Dermis microvascular lymphatic vessel endothelial cell (primary cell): ENCODE results near the gene PROM2. TPM values are rescaled to one million over a fixed set of nuclear protein-coding genes. Genes with fewer than 3 reads are reported as not detected.
"Not testable (repeated sequence)": the region's sequence is repeated elsewhere in the genome, so short reads cannot be mapped to it uniquely, and the experiment has no call there.

Source experiments
- DNase-seq, 2 donors: peaks; one replicate each; pipeline versions ENCODE4 v3.0.0 to v3.0.0-alpha.2; 2010; ENCODE audit warnings: low read depth in 2 of 2
- total RNA-seq: library from RNA; depleted of rRNA; stranded (reverse); fragments of >200 nt; gene quantifications from 2 replicates; pipeline ENCODE4 v1.2.1, GENCODE V29; 2014

PROM2 gene
- total RNA-seq, 1 donor from 2014 or later = under 0.01 TPM

DNA sequence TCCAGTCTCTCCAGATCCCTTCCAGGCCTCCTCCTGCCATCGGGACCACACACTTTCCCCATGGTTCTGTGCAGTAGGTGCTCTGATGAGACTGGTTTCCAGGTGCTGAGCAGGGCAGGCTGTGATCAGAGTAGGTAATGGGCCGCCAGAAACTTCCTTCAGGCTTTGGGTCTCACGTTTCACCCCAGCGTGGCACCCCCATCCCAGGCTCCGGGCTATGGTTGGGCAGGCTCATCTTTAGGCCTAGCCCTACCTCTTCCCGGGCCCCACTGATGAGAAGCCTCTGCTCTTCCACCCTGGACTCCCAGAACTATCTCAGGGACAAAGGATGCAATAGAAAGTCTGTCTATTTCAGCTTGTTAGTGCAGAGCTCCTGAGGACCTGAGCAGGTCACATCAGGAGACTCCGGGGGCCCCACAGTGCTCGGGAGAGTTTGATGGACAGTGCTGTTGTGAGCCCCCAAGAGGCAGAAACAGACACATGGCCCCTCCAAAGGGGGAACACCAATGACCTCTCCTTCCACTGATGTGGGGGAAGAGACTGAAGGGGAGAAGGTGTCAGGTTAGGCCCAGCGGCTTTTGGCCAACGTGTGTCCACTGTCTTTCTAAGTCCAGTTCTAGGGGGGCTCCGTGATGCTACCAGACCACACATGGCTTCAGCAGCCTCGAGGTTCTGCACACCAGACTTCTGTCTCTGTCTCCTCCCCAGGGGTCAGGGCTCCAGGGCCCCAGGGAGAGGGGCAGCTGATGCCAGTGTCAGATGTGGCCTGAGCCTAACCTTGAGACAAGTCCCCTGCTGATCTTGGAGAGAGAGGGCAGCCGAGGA, 5.8 kb upstream of the PROM2 start:
- DNase-seq = no peak

DNA sequence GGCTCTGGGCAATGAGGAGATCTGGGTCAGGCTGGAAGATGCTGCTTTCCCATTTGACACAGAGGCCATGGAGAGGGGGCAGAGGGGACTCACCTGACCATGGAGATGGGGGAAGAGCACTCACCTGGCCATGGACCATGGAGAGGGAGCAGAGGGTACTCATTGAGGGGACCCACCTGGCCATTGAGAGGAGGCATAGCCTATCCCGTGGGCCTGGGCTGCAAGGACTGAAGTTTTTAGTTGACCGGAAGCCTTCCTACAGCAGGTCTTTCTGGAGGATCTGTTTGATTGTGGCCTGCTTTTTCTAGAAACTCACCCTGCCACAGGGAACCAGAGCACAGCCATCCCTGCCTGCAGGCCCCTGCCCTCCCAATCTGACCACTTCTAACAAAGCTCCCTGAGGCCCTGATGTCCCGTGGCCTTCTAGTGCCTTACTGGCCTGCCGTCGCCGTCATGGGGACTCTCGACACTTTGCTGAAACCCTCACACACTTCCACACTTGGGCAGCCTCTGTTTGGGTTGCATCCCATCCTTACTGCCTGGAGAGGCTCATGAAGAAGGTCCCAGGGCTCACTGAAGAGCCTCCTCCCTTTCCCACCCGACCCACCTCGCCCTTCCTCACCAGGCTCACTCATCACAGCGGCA, 5.1 kb upstream of the PROM2 start:
- DNase-seq = no peak

DNA sequence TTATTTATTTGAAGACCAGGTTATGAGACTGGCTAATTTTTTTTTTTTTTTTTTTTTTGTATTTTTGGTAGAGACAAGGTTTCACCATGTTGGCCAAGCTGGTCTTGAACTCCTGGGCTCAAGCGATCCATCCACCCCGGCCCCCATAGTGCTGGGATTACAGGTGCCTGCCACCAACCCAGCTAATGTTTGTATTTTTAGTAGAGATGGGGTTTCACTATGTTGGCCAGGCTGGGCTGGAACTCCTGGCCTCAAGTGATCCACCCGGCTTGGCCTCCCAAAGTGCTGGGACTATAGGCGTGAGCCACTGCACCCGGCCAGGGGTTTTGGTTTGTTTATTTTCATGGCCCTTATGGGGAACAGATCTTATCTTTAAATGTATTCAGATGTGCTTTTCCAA, 4.5 kb upstream of the PROM2 start:
- DNase-seq = not testable (repeated sequence)

DNA sequence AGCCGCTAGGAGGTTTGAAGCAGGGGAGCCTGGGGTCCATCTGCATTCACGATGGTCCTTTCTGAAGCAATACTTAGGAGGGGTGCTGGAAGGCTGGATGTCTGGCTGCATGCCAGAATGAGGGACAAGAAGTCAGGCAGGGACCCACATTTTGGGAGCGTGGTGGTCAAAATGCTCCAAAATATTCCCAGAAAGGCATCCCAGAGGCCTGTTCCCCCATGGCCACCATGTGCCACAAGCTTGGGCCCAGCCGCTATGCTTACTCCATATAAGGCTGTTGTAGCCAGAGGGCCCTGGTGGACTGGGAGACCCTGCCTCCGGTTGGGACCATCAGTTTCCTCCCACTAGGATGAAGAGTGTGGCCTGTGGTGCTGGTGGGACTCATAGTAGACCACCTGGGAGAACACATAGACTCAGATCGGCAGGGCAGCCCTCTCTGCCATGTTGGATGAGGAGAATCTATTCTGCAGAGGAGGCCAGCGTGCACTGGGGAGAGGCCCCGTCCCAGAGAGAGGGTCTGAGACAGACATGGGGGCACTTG, 3.6 kb upstream of the PROM2 start:
- DNase-seq = no peak

DNA sequence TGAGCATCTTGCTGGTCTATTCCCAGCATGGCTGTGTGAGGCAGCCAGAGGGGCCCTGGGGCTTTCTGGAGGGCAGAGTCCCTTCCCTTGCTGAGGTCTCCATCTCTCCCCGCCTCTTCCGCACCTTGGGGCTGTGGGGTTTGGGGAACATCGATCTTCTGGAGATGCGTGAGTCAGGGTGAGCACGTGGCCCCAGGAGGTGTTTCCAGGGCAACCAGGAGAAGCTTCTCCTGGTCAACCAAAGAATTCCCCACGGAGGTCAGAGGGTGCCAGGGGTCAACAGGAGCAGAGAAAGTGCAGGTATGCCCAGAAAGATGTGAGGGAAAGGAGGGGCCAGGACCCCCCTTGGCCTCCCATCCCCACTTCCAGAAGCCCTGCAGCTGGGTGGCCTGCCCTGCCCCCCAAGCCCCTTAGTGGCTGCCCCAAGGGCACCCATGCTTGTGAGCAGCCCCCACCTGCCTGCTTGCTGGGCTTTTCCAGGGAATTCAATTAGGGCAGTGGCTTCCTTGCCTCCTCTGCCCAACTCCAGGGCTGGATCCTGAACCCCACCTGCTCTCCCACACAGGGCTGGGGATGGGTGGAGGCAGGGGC, 2.8 kb upstream of the PROM2 start:
- no peak for DNase-seq

DNA sequence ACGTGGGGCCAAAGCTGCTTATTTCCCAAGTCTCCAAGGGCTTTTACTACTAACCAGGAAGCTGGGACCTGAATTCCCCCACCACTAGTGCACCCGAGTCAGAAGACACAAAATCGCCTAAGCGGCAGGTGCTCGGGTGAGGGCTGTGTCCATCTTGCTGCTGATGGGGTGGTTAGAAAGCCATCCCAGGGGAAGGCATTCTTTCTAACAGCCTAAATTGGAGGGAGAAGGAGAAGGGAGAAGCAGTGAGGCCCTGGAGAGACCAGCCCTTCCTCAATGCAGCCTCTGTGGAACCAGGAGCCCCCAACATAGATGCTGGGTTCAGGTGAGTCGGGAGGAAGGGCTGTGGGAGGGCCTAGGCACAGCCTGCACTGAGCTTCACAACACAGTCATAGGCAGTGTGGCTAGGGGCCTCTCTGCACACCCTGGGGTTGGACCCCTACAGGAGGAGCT, 1.9 kb upstream of the PROM2 start:
- DNase-seq = no peak

DNA sequence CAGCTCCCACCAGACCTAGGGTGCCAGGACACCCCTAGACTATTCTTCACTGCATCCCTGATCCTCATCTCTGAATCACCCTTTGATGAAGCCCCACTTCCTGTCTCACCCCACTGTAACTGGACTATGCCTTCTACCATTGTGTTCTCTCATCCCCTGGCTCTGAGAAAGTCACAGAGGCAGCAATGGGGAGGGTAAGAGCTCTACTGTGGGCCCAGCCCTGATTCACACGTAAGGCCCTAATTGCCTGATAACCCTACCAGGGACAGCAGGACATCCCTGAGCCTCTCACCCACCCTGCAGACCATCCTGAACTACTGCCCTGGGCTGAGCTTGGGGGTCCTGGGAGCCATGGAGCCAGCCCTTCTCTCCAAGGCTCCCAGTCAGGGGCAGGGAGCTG, 1.5 kb upstream of the PROM2 start:
- no peak for DNase-seq

DNA sequence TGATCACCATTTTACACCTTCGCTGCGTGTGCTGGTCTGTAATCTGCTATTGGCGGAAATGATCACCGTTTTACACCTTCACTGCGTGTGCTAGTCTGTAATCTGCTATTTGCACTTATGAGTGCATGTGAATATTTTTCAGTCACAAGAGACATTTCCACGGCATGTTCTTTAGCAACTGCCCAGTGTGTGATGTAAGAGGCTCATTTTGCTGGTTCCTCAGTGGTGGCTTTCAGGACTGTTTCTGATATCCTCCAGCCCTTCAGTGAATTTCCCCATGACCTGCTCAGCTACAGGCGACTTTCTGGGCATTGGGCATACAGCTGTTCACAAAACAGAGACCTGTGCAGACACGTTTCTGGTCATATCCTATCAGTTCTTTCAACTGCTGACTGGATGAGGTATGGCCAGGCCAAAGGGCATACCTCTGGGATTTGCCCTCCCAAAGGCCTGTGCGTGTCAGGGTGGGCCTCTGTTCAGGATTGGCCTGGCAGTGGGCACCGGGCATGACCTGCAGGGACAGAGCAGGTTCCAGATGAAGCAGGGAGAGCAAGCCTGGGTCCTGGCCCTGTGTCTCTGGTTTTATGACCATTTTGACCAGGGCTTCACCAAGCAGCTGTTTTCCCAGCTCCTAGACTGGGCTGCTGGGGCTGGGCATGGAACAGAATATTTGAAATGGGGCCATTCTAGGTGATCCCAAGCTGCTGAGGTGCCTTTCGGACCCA, 521 bp upstream of the PROM2 start:
- no peak for DNase-seq

DNA sequence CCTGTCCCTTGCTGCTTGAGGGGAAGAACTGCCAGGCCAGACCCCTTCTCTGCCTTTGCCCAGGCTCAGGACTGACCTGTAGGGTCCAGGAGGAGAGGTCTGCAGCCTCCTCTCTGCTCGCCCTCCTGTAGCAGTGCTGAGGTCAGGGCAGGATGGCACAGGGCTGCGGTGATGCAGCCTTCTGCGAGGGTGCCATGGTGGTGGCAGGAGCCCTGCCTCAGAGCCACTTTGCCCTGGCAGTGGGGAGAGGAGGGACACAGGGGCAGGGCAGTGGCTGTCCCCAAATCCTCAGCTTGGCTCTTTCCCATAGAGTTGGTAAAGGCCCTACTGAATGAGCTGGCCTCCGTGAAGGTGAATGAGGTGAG, 884 bp downstream of the PROM2 start:
- DNase-seq = no peak

DNA sequence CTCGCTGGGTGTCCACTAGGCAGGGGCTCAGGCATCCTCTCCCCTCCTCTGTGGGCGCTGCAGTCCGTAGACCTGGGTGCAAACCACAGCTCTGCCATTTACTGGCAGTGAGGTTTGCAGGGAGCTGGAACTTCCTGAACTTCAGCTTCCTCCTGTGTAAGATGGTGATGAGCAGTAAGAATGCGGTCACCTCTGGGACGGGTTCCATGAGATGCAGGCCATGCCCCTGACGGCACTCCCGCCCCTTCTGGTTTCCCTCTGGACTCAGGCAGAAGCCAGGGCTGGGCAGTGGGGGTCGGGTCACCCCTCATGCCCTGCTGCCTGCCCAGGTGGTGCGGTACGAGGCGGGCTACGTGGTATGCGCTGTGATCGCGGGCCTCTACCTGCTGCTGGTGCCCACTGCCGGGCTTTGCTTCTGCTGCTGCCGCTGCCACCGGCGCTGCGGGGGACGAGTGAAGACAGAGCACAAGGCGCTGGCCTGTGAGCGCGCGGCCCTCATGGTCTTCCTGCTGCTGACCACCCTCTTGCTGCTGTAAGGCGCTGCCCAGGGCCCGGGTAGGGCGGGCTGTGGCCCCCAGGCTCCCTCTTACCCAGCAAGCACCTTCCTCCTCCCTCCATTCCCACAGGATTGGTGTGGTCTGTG, 1.5 kb downstream of the PROM2 start:
- DNase-seq = no peak

DNA sequence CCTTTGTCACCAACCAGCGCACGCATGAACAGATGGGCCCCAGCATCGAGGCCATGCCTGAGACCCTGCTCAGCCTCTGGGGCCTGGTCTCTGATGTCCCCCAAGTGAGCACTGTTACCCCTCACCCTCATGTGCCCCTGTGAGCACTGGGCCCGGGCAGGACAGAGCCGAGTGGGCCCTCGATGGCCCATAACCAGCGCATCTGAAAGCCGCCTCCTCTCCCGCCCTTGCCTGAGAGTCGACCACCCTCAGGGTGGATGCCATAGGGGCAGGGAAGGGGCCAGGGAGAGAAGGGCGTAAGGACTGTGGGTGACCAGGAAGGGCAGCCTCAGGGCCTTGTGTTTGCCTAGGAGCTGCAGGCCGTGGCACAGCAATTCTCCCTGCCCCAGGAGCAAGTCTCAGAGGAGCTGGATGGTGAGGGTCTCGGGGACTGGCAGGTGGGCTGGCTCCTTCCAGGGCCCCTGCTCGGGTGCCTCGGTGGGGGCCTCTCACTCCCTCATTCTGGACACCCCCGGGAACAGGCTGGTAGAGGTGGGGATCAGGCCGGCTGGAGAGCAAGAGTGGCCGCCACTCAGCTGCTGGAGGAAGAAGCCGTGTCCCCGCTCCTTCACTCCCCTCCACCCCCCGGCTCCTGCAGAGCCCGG, 2.1 kb downstream of the PROM2 start:
- DNase-seq = no peak

DNA sequence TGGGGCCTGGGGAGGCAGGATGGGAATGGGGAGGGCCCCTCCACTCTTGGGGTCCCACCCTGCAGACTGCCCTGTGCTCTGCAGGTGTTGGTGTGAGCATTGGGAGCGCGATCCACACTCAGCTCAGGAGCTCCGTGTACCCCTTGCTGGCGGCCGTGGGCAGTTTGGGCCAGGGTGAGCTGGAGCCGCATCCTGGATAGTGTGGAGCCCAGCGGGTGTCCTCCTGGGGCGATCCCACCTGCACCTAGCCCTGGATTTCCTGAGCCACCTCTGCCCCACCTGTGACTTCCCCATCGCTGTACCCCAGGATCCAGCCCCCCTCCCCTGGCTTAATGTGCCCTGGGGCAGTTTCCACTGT, 2.6 kb downstream of the PROM2 start:
- DNase-seq = no peak

DNA sequence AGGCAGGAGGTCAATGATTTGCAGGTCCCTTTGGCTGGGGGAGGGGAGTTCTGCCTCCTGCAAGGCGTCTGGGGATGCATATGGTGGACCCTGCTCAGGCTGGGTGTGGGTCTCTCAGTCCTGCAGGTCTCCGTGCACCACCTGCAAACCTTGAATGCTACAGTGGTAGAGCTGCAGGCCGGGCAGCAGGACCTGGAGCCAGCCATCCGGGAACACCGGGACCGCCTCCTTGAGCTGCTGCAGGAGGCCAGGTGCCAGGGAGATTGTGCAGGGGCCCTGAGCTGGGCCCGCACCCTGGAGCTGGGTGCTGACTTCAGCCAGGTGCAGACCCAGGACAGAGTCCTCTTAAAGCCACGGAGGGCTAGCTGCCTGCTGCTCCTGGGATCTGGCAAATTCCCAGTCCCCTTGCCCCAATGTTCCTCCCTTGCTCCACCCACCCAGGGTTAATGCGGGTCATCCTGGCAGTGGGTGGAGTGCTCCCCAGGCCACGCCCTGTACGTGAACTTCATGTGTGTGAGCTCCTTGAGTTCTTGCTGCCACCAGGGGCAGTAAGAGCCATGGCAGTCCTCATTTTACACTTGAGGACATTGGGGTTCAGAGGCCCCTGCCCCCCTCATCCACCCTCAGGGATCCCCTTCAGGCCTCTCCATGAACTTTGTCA, 3.1 kb downstream of the PROM2 start:
- DNase-seq = no peak

DNA sequence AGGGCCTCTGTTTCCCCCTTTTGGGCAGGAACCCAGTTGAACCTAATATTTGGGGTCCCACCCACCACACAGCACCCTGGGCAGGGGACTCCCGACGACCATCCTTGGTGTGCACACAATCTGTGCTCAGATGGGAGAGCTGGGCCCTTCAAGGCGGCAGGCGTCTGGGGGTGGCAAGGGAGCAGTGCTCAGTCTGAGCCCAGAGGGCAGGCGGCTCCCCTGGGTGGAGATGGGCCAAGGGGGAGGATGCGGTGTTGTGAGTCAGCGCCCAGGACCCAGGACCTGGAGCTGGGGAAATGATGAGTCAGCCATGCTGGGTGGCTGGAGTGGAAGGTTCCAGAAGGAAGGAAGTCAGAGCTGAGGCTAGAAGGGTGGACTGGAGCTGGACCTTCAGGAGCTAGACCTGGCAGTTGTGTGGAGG, 3.8 kb downstream of the PROM2 start:
- no peak for DNase-seq

DNA sequence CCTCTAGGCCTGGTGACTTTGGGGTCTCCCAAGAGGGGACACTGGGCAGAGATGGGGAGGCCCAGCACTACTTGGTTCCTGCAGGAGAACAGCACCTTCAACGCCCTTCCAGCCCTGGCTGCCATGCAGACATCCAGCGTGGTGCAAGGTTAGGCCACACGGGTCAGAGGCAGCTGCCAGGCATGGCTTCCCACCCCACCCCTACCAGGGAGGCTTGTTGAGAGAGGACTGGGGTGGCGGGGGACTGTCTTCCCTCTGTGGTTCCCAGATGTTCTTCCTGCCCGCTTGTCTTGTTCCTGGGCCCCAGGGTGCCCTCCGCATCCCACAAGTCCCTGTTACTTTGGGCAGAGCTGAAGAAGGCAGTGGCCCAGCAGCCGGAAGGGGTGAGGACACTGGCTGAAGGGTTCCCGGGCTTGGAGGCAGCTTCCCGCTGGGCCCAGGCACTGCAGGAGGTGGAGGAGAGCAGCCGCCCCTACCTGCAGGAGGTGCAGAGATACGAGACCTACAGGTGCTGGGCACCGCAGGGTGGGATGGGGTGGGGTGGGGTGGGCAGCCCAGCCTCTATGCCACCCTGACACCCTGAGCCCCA, 4.5 kb downstream of the PROM2 start:
- no peak for DNase-seq

DNA sequence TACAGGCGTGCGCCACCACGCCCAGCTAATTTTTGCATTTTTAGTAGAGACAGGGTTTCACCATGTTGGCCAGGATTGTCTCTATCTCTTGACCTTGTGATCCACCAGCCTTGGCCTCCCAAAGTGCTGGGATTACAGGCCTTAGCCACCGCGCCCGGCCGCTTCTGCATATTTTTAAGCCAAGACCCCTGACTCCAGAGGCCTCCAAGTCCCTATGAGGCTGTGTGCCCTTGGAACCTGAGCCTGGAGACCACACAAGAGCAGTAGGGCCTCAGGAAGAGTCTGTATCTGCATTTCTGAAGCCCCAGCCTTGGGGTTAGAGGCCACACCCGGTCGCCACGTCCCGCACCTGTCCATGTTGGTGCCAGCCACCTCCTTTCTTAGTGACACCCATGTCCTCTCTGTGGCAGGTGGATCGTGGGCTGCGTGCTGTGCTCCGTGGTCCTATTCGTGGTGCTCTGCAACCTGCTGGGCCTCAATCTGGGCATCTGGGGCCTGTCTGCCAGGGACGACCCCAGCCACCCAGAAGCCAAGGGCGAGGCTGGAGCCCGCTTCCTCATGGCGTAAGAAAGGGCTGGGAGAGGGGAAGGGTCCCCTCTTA, 5.3 kb downstream of the PROM2 start:
- DNase-seq = no peak

DNA sequence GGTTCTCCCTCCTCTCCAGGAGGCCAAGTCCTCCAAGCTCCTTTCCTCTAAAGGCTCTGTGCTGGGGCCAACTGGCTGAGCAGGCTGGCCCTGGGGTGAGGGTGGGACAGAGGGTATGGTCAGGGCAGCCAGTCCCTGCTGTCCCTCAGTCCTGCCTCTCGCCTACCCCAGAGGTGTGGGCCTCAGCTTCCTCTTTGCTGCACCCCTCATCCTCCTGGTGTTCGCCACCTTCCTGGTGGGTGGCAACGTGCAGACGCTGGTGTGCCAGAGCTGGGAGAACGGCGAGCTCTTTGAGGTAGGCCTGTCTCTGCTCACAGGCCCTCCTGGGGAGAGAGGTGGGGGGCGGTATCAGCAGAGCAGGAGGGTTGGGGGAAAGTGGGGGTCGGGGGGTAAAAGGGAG, 6.8 kb downstream of the PROM2 start:
- no peak for DNase-seq

DNA sequence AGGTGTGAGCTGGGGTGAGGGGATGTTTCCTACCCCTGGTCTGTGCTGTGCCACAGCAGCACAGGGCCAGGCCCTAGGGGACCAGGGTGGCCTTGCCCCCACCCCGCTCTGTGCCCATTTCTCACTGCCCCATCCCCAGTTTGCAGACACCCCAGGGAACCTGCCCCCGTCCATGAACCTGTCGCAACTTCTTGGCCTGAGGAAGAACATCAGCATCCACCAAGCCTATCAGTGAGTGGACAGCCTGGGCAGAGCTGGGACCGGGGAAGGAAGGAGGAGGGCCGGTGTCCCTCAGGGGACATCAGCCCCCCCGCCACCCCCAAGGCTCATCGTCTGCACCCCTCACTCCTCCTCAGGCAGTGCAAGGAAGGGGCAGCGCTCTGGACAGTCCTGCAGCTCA, 7.5 kb downstream of the PROM2 start:
- DNase-seq = no peak

DNA sequence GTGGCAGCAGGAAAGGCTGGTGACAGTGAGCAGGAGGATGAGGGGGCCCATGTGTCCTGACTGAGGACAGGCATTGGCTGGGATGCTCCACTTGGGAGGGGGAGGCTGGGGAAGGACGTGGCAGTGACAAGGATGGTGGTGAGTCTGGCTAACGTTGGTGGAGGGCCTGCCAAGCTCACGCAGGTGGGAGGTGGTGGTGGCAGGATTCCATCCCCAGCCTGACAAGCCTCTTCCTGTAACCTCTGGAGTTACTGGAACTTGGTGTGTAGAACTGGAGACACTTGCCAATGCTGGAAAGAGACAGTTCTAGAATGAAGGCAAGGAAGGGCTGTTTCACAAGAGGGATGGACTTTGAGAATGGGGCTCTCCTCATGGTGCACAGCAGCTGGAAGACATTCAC, 8.2 kb downstream of the PROM2 start:
- DNase-seq = no peak

DNA sequence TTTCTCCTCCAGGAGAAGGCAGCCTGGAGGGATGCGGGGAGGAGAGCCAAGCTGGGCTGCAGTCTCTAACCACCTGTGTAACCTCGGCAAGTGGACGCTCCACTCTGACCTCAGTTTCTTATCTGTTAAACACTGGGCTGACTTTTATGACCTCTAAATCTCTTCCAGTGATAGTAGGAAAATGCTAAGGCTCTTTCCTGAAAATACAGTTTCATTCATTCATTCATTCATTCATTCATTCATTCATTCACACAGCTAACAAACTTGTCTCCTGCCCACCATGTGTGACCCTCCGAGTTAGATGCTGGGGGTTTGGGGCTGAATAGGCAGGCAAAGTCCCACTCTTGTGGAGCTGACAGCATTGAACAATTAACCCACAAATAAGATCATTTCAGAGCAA, 9.3 kb downstream of the PROM2 start:
- DNase-seq = no peak
